ENCODE measurements around the gene TAL1. TPM values are rescaled to one million over a fixed set of nuclear protein-coding genes. Genes with fewer than 3 reads are reported as not detected.

The TAL1 gene
- total and polyA plus RNA-seq, 2 donors from 2014 or later: 3.1 to 6.5 TPM

- FAIRE-seq: no peak
- intact Hi-C loops (cut with DNase I): loop anchor here (10.0 kb wide), 2 partner anchors 74 to 544 kb away; no protein-coding TSS in a partner anchor
- Histone ChIP-seq H3K27ac (ENCODE audit: low read depth in 2 of 2, low read length in 2 of 2) (peak overlapping the region; percentile 36 to 71), H3K9me3 (ENCODE audit: control insufficient read depth in 2 of 3, insufficient read depth in 1 of 3, low read length in 3 of 3) (no peaks in the 10 kb centered on the region), H3K4me1 (ENCODE audit: control insufficient read depth in 2 of 3, insufficient read depth in 2 of 3, low read depth in 1 of 3, low read length in 3 of 3) (peaks cover 0 to 29% (median 15%) of the 10 kb centered on the region in 3 donors), H3K9ac (ENCODE audit: low read length in 3 of 3) (peak overlapping the region in 1 of 3 donors; percentile 27), H3K4me3 (ENCODE audit: low read length in 3 of 3) (peak overlapping the region in 2 of 3 donors; percentile 59 to 80), H3K27me3 (ENCODE audit: control insufficient read depth, insufficient read depth, low read length) (no peaks in the 10 kb centered on the region), H3K36me3 (ENCODE audit: control insufficient read depth in 2 of 3, insufficient read depth in 3 of 3, low read length in 3 of 3) (peaks cover 0 to 21% (median 2%) of the 10 kb centered on the region in 3 donors)
- DNase-seq: no peak
- no peak for TF ChIP-seq CTCF (IDR thresholded peaks at IDR 0.05; ENCODE audit: borderline replicate concordance, extremely low read depth, insufficient read depth)
These were observed 51.4 kb downstream of the TAL1 start for GRCh38 chr1:47180603-47181094.

GRCh38 chr1:47179988-47180563 lies 51.9 kb downstream of the TAL1 start:
- intact Hi-C loops (cut with DNase I): loop anchor here (10.0 kb wide), 2 partner anchors 75 to 545 kb away; no protein-coding TSS in a partner anchor
- Histone ChIP-seq H3K4me1 (ENCODE audit: control insufficient read depth in 2 of 3, insufficient read depth in 2 of 3, low read depth in 1 of 3, low read length in 3 of 3) (peaks cover 0 to 29% (median 19%) of the 10 kb centered on the region in 3 donors), H3K9me3 (ENCODE audit: control insufficient read depth in 2 of 3, insufficient read depth in 1 of 3, low read length in 3 of 3) (no peaks in the 10 kb centered on the region), H3K9ac (ENCODE audit: low read length in 3 of 3) (peak overlapping the region in 2 of 3 donors; percentile 57 to 79), H3K27ac (ENCODE audit: low read depth in 2 of 2, low read length in 2 of 2) (peak overlapping the region; percentile 36 to 71), H3K4me3 (ENCODE audit: low read length in 3 of 3) (peak overlapping the region in 2 of 3 donors; percentile 59 to 80), H3K27me3 (ENCODE audit: control insufficient read depth, insufficient read depth, low read length) (no peaks in the 10 kb centered on the region), H3K36me3 (ENCODE audit: control insufficient read depth in 2 of 3, insufficient read depth in 3 of 3, low read length in 3 of 3) (peaks cover 0 to 15% (median 2%) of the 10 kb centered on the region in 3 donors)
- FAIRE-seq (no peak), DNase-seq (peak in 1 of 5 donors; percentile 49)
- no peak for TF ChIP-seq CTCF (IDR thresholded peaks at IDR 0.05; ENCODE audit: borderline replicate concordance, extremely low read depth, insufficient read depth)

GRCh38 chr1:47179017-47179987 lies 52.7 kb downstream of the TAL1 start:
- TF ChIP-seq CTCF (IDR thresholded peaks at IDR 0.05; ENCODE audit: borderline replicate concordance, extremely low read depth, insufficient read depth): peak; percentile 90
- peak overlapping the region; percentile 47 to 80 (median 59) for H3K4me3 ChIP-seq (ENCODE audit: low read length in 3 of 3)
- peaks cover 0 to 10% (median 2%) of the 10 kb centered on the region in 3 donors for H3K36me3 ChIP-seq (ENCODE audit: control insufficient read depth in 2 of 3, insufficient read depth in 3 of 3, low read length in 3 of 3)
- intact Hi-C loops (cut with DNase I): no loop called here
- H3K4me1 ChIP-seq (ENCODE audit: control insufficient read depth in 2 of 3, insufficient read depth in 2 of 3, low read depth in 1 of 3, low read length in 3 of 3): peaks cover 0 to 29% (median 19%) of the 10 kb centered on the region in 3 donors
- H3K27me3 ChIP-seq (ENCODE audit: control insufficient read depth, insufficient read depth, low read length): no peaks in the 10 kb centered on the region
- H3K9ac ChIP-seq (ENCODE audit: low read length in 3 of 3): peak overlapping the region; percentile 49 to 79 (median 71)
- DNase-seq (peak; percentile 95 to 97 (median 95)), FAIRE-seq (no peak)
- H3K9me3 ChIP-seq (ENCODE audit: control insufficient read depth in 2 of 3, insufficient read depth in 1 of 3, low read length in 3 of 3): no peaks in the 10 kb centered on the region
- peak overlapping the region; percentile 87 to 88 for H3K27ac ChIP-seq (ENCODE audit: low read depth in 2 of 2, low read length in 2 of 2)

All from kidney (tissue), 14 donors.